Suppressor macrophage treated with lipopolysaccharide for 4 hours (primary cell): ENCODE measurements around the gene INSYN2A.

Source experiments
- DNase-seq: peaks from one replicate; pipeline ENCODE4 v3.0.0-alpha.2; 2020

The INSYN2A gene

GRCh38 chr10:127151981-127152699, 44.3 kb downstream of the INSYN2A start:
- no peak for DNase-seq

- DNase-seq: no peak
Observed at GRCh38 chr10:127151541-127151940, 44.9 kb downstream of the INSYN2A start.

GRCh38 chr10:127150136-127150535, 46.3 kb downstream of the INSYN2A start:
- peak; percentile 70 for DNase-seq

GRCh38 chr10:127149501-127150081, 46.8 kb downstream of the INSYN2A start:
- no peak for DNase-seq

- peak; percentile 59 for DNase-seq
Observed at GRCh38 chr10:127148933-127149220, 47.5 kb downstream of the INSYN2A start.

- DNase-seq: peak; percentile 74
Observed at GRCh38 chr10:127148066-127148932, 48.1 kb downstream of the INSYN2A start.

GRCh38 chr10:127146661-127147060, 49.7 kb downstream of the INSYN2A start:
- no peak for DNase-seq
